Measurements from ENCODE around the gene STARD3.

The STARD3 gene

GRCh38 chr17:39621523-39622379, 15.2 kb upstream of the STARD3 start:
- no peak for TF ChIP-seq GATA3 (IDR thresholded peaks at IDR 0.05; ENCODE audit: low read depth, low read length)
- TF ChIP-seq GATA2 (IDR thresholded peaks at IDR 0.05; ENCODE audit: low read depth, low read length): no peak

- TF ChIP-seq GATA2 (IDR thresholded peaks at IDR 0.05; ENCODE audit: low read depth, low read length): no peak
- no peak for TF ChIP-seq GATA3 (IDR thresholded peaks at IDR 0.05; ENCODE audit: low read depth, low read length)
Measured at GRCh38 chr17:39622380-39623006, 14.5 kb upstream of the STARD3 start.

GRCh38 chr17:39623356-39623950, 13.5 kb upstream of the STARD3 start:
- TF ChIP-seq GATA2 (IDR thresholded peaks at IDR 0.05; ENCODE audit: low read depth, low read length) (no peak), GATA3 (IDR thresholded peaks at IDR 0.05; ENCODE audit: low read depth, low read length) (no peak)

- TF ChIP-seq GATA2 (IDR thresholded peaks at IDR 0.05; ENCODE audit: low read depth, low read length) (no peak), GATA3 (IDR thresholded peaks at IDR 0.05; ENCODE audit: low read depth, low read length) (no peak)
Measured at GRCh38 chr17:39624313-39624712, 12.6 kb upstream of the STARD3 start.

GRCh38 chr17:39625198-39625785, 11.7 kb upstream of the STARD3 start:
- no peak for TF ChIP-seq GATA3 (IDR thresholded peaks at IDR 0.05; ENCODE audit: low read depth, low read length)
- no peak for TF ChIP-seq GATA2 (IDR thresholded peaks at IDR 0.05; ENCODE audit: low read depth, low read length)

GRCh38 chr17:39626171-39627046, 10.5 kb upstream of the STARD3 start, which contains the start of gene PPP1R1B:
TSS of gene PPP1R1B (plus strand) at chr17:39626952. CDS start at chr17:39627393, 441 bp downstream.
- TF ChIP-seq GATA3 (IDR thresholded peaks at IDR 0.05; ENCODE audit: low read depth, low read length) (no peak), GATA2 (IDR thresholded peaks at IDR 0.05; ENCODE audit: low read depth, low read length) (no peak)

GRCh38 chr17:39627047-39627711, 9.8 kb upstream of the STARD3 start:
- TF ChIP-seq GATA3 (IDR thresholded peaks at IDR 0.05; ENCODE audit: low read depth, low read length) (no peak), GATA2 (IDR thresholded peaks at IDR 0.05; ENCODE audit: low read depth, low read length) (no peak)

- TF ChIP-seq GATA3 (IDR thresholded peaks at IDR 0.05; ENCODE audit: low read depth, low read length) (no peak), GATA2 (IDR thresholded peaks at IDR 0.05; ENCODE audit: low read depth, low read length) (no peak)
Measured at GRCh38 chr17:39627712-39628516, 9.0 kb upstream of the STARD3 start.

GRCh38 chr17:39628655-39629493, 8.1 kb upstream of the STARD3 start:
- TF ChIP-seq GATA3 (IDR thresholded peaks at IDR 0.05; ENCODE audit: low read depth, low read length): no peak

- TF ChIP-seq GATA3 (IDR thresholded peaks at IDR 0.05; ENCODE audit: low read depth, low read length) (no peak), GATA2 (IDR thresholded peaks at IDR 0.05; ENCODE audit: low read depth, low read length) (no peak)
Measured at GRCh38 chr17:39629494-39629880, 7.5 kb upstream of the STARD3 start.

- TF ChIP-seq GATA2 (IDR thresholded peaks at IDR 0.05; ENCODE audit: low read depth, low read length) (no peak), GATA3 (IDR thresholded peaks at IDR 0.05; ENCODE audit: low read depth, low read length) (no peak)
Measured at GRCh38 chr17:39629898-39630297, 7.0 kb upstream of the STARD3 start.

Data from SH-SY5Y (cell line).